B cell (primary cell): ENCODE data around the gene ERC2. TPM values are rescaled to one million over a fixed set of nuclear protein-coding genes. Genes with fewer than 3 reads are reported as not detected.

ENCODE experiments used
- ATAC-seq: fragments of 200-7000 bp; cut with Tn5 transposase; one replicate; pipeline ENCODE4 v1.10.0; 2021; ENCODE audit warnings: low read depth, mild to moderate bottlenecking, moderate number of reproducible peaks, moderate library complexity
- CTCF ChIA-PET: fragments of 350-600 bp; sonication (Branson Sonifier 250); formaldehyde crosslinking; loops from one replicate; lab custom pipeline; 2021; ENCODE audit warnings: antibody characterized with exemption, inconsistent platforms; lab: Charles Lee
- POLR2A ChIA-PET: fragments of 350-600 bp; sonication (Branson Sonifier 250); formaldehyde crosslinking; loops from one replicate; lab custom pipeline; 2021; ENCODE audit warnings: antibody characterized with exemption; lab: Charles Lee
- DNase-seq: peaks from one replicate; pipeline ENCODE4 v3.0.0; 2013
- H2AFZ ChIP-seq: 2 replicates; pipeline ENCODE4 v1.6.1; 2012; ENCODE audit warnings: mild to moderate bottlenecking, low read depth, low read length; ENCODE audit not compliant: insufficient read depth, poor library complexity, severe bottlenecking
- H3K27ac ChIP-seq, 2 donors: 1 replicate in 1 of 2; 2 replicates in 1 of 2; pipeline ENCODE4 v1.5.1; 2012 to 2013; ENCODE audit warnings: low read length in 2 of 2, mild to moderate bottlenecking in 2 of 2, moderate library complexity in 1 of 2
- H3K27me3 ChIP-seq, 4 experiments: fragments of 200-600 bp in 1 of 4; sonication (generic) in 1 of 4; replicated peaks in 1 of 4; 1 replicate in 2 of 4; 2 replicates in 2 of 4; pipeline versions ENCODE4 v1.6.1 to v1.7.0; 2013 to 2016; ENCODE audit warnings: low read length in 3 of 4, mild to moderate bottlenecking in 2 of 4, mixed read lengths in 1 of 4, moderate library complexity in 1 of 4; ENCODE audit not compliant: insufficient read depth in 4 of 4, control insufficient read depth in 3 of 4; ENCODE audit errors: control extremely low read depth in 1 of 4
- H3K36me3 ChIP-seq, 2 experiments: replicated peaks in 1 of 2; 1 replicate in 1 of 2; 2 replicates in 1 of 2; pipeline versions ENCODE4 v1.6.1 to v1.7.1; 2013; ENCODE audit warnings: low read length in 1 of 2; ENCODE audit not compliant: insufficient read depth in 2 of 2, control insufficient read depth in 1 of 2; ENCODE audit errors: control extremely low read depth in 1 of 2, extremely low read depth in 1 of 2
- H3K4me1 ChIP-seq, 2 donors: fragments of 200-600 bp in 1 of 2; sonication (generic) in 1 of 2; 1 replicate in 1 of 2; 2 replicates in 1 of 2; pipeline versions ENCODE4 v1.5.1 to v1.6.1; 2013 to 2017; ENCODE audit warnings: low read length in 2 of 2; ENCODE audit not compliant: control insufficient read depth in 2 of 2, insufficient read depth in 2 of 2
- H3K4me2 ChIP-seq: replicated peaks from 2 replicates; pipeline ENCODE3; 2012; ENCODE audit warnings: mild to moderate bottlenecking, low read depth, low read length; ENCODE audit not compliant: poor library complexity, severe bottlenecking
- H3K4me3 ChIP-seq, 5 experiments: fragments of 200-600 bp in 1 of 5; sonication (generic) in 1 of 5; 1 replicate in 3 of 5; 2 replicates in 2 of 5; pipeline versions ENCODE4 v1.5.1 to v1.7.0; 2011 to 2016; ENCODE audit warnings: low read length in 4 of 5, mild to moderate bottlenecking in 4 of 5, low read depth in 2 of 5, control low read depth in 1 of 5, moderate library complexity in 1 of 5; ENCODE audit not compliant: insufficient read depth in 1 of 5; ENCODE audit errors: control extremely low read depth in 1 of 5, extremely low read depth in 1 of 5
- H3K79me2 ChIP-seq: fragments of 200-600 bp; sonication (generic); one replicate; pipeline ENCODE4 v1.6.0; 2016; ENCODE audit warnings: low read length; ENCODE audit not compliant: control insufficient read depth, insufficient read depth
- H3K9ac ChIP-seq: fragments of 200-600 bp; sonication (generic); 2 replicates; pipeline ENCODE4 v1.6.1; 2017; ENCODE audit warnings: mild to moderate bottlenecking, low read length, moderate library complexity
- H3K9me3 ChIP-seq, 3 donors: one replicate each; pipeline versions ENCODE4 v1.6.1 to v1.7.1; 2013; ENCODE audit warnings: low read length in 2 of 3; ENCODE audit not compliant: control insufficient read depth in 2 of 3, insufficient read depth in 1 of 3; ENCODE audit errors: control extremely low read depth in 1 of 3
- H4K20me1 ChIP-seq: 2 replicates; pipeline ENCODE4 v1.6.0; 2012; ENCODE audit warnings: mild to moderate bottlenecking, low read length; ENCODE audit not compliant: insufficient read depth, control insufficient read depth, poor library complexity, severe bottlenecking
- H3K27ac Mint-ChIP-seq: one replicate; pipeline ENCODE4 v1.8.0; 2021; ENCODE audit warnings: mixed read lengths
- H3K27me3 Mint-ChIP-seq: one replicate; pipeline ENCODE4 v1.8.0; 2021; ENCODE audit warnings: mixed read lengths
- H3K4me1 Mint-ChIP-seq: one replicate; pipeline ENCODE4 v1.8.0; 2021; ENCODE audit warnings: mixed read lengths
- H3K4me3 Mint-ChIP-seq: one replicate; pipeline ENCODE4 v1.8.0; 2021; ENCODE audit warnings: mixed read lengths
- H3K9me3 Mint-ChIP-seq: one replicate; pipeline ENCODE4 v1.8.0; 2022; ENCODE audit warnings: mixed read lengths; ENCODE audit not compliant: insufficient read depth
- EZH2 ChIP-seq: IDR thresholded peaks from 2 replicates; pipeline ENCODE4 v1.6.1; 2012; ENCODE audit warnings: borderline replicate concordance, low read depth, mild to moderate bottlenecking, moderate library complexity, low read length; ENCODE audit not compliant: insufficient read depth, poor library complexity, severe bottlenecking
- WGBS: methylation state at CpG from one replicate; pipeline ENCODE4 v1.1.5; 2013; ENCODE audit warnings: missing lambda C conversion rate; ENCODE audit not compliant: insufficient coverage; 5-methylcytosine and 5-hydroxymethylcytosine counted together
- intact Hi-C: fragments of 100-400 bp; cut with micrococcal nuclease; formaldehyde crosslinking; loops from one replicate; pipeline ENCODE4 v1.10.0; 2022
- polyA plus RNA-seq: library from polyadenylated mRNA; depleted of rRNA; stranded (reverse); fragments of >200 nt; gene quantifications from 2 replicates; pipeline ENCODE4 v1.2.3, GENCODE V29; 2012
- total RNA-seq, 2 donors: library from RNA; stranded (reverse); fragments of 120-200 nt in 1 of 2; gene quantifications; 1 replicate in 1 of 2; 2 replicates in 1 of 2; pipeline versions ENCODE4 v1.2.3 to v1.2.4, GENCODE V29; 2013 to 2022
- TF ChIP-seq, protein P1 (sequence below): fragments of 200-600 bp; IDR thresholded peaks from one replicate; pipeline ENCODE4 v1.8.0; 2022; ENCODE audit warnings: antibody characterized with exemption, mild to moderate bottlenecking

Gene ERC2
- total and polyA plus RNA-seq, 2 donors (not counting 1 experiment from before 2014, with no cell fraction given): not detected

DNA sequence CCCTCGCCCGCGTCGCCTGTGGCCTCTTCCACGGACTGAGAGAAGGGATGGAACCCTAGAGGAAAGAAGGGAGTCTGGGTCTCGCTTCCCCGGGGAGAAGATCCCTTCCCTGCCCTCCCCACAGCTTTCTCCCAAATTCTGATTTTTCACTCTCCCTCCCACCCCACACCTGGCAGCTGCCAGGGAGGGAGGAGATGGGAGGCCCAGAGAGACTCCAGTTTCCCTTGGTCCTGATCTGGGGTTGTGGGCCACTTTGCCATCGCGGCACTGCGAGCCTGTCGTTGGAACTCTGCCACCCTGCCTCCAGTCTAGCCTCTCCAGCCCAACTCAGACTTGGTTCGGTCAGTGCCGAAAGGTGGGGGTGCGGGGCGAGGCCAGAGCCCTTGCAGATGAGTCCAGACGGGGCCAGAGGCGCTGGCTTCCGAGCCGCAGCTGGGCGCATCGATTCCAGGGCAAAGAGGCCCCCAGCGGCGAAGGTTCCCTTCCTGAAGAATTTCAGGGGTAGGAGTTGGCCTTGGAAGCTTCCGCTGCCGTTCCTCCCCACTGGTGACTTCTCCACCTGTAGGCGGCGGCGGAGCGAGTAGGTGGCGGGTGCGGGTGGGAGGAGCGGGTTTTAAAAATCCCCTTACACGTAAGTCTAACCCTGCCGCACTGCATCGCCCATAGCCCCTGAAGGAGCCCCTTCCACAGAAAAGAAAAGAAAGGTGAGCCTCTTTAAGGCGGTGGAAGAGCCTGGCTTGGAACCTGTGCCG is 986.3 kb downstream of the ERC2 start:
- Histone ChIP-seq H3K27me3 (peaks cover 0 to 66% (median 24%) of the 10 kb centered on the region in 4 experiments), H3K79me2 (no peaks in the 10 kb centered on the region), H3K27ac (no peak overlapping the region), H3K4me2 (no peak overlapping the region), H3K36me3 (no peaks in the 10 kb centered on the region), H3K9me3 (peaks cover 0 to 25% (median 0%) of the 10 kb centered on the region in 3 donors), H4K20me1 (no peaks in the 10 kb centered on the region), H2AFZ (no peak overlapping the region), H3K4me1 (peaks cover 9 to 11% of the 10 kb centered on the region in 2 donors), H3K9ac (no peak overlapping the region), H3K4me3 (no peak overlapping the region)
- POLR2A ChIA-PET: no interaction called here
- no peaks in the 10 kb centered on the region for H3K9me3 Mint-ChIP-seq
- 7% methylated on average over 22 of the region's 37 CpGs for WGBS
- H3K4me3 Mint-ChIP-seq: no peak overlapping the region
- no peak for TF ChIP-seq EZH2
- TF ChIP-seq, protein P1, sequence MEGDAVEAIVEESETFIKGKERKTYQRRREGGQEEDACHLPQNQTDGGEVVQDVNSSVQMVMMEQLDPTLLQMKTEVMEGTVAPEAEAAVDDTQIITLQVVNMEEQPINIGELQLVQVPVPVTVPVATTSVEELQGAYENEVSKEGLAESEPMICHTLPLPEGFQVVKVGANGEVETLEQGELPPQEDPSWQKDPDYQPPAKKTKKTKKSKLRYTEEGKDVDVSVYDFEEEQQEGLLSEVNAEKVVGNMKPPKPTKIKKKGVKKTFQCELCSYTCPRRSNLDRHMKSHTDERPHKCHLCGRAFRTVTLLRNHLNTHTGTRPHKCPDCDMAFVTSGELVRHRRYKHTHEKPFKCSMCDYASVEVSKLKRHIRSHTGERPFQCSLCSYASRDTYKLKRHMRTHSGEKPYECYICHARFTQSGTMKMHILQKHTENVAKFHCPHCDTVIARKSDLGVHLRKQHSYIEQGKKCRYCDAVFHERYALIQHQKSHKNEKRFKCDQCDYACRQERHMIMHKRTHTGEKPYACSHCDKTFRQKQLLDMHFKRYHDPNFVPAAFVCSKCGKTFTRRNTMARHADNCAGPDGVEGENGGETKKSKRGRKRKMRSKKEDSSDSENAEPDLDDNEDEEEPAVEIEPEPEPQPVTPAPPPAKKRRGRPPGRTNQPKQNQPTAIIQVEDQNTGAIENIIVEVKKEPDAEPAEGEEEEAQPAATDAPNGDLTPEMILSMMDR: no peak
- no peak overlapping the region for H3K27ac Mint-ChIP-seq
- intact Hi-C loops: no loop called here
- no peak for DNase-seq
- H3K4me1 Mint-ChIP-seq: peaks cover 19% of the 10 kb centered on the region
- CTCF ChIA-PET: no interaction called here
- no peak for ATAC-seq
- peaks cover 69% of the 10 kb centered on the region for H3K27me3 Mint-ChIP-seq
